Neural cell (in vitro differentiated cells): ENCODE measurements around the gene KIF21B. TPM values are rescaled to one million over a fixed set of nuclear protein-coding genes. Genes with fewer than 3 reads are reported as not detected.

Experiments
- H2AFZ ChIP-seq: fragments of 200-600, 300-800 bp; sonication (generic), shearing (Covaris generic); 2 replicates; pipeline ENCODE4 v1.6.0; 2014; ENCODE audit warnings: low read depth, mild to moderate bottlenecking, antibody characterized with exemption, low read length, moderate library complexity
- H3F3A ChIP-seq: fragments of 200-600 bp; shearing (Covaris generic); 2 replicates; pipeline ENCODE4 v1.6.1; 2016; ENCODE audit warnings: mild to moderate bottlenecking, moderate library complexity, mixed read lengths, antibody characterized with exemption, low read length; ENCODE audit not compliant: insufficient read depth, poor library complexity, severe bottlenecking
- H3K27ac ChIP-seq: fragments of 200-600, 300-800 bp; sonication (generic), shearing (Covaris generic); 2 replicates; pipeline ENCODE4 v1.5.1; 2014; ENCODE audit warnings: mild to moderate bottlenecking, low read length, moderate library complexity
- H3K27me3 ChIP-seq: fragments of 300-800, 200-600 bp; sonication (generic), shearing (Covaris generic); 2 replicates; pipeline ENCODE4 v1.6.0; 2014; ENCODE audit warnings: mild to moderate bottlenecking, low read depth, low read length, moderate library complexity; ENCODE audit not compliant: insufficient read depth
- H3K36me3 ChIP-seq: fragments of 300-800, 200-600 bp; sonication (generic), shearing (Covaris generic); 2 replicates; pipeline ENCODE4 v1.5.1; 2014; ENCODE audit warnings: mild to moderate bottlenecking, antibody characterized with exemption, low read length, moderate library complexity; ENCODE audit not compliant: insufficient read depth
- H3K4me2 ChIP-seq: fragments of 300-800, 200-600 bp; sonication (generic), shearing (Covaris generic); 2 replicates; pipeline ENCODE4 v1.6.0; 2014; ENCODE audit warnings: mild to moderate bottlenecking, low read length
- H3K4me3 ChIP-seq: fragments of 300-800, 200-600 bp; sonication (generic), shearing (Covaris generic); 2 replicates; pipeline ENCODE4 v1.5.1; 2014; ENCODE audit warnings: mild to moderate bottlenecking, low read length, moderate library complexity
- H3K79me2 ChIP-seq: fragments of 200-600 bp; shearing (Covaris generic); replicated peaks from 2 replicates; pipeline ENCODE4 v1.6.0; 2014; ENCODE audit warnings: mild to moderate bottlenecking, low read length, moderate library complexity; ENCODE audit not compliant: insufficient read depth
- H3K9ac ChIP-seq: fragments of 300-800, 200-600 bp; sonication (generic), shearing (Covaris generic); 2 replicates; pipeline ENCODE4 v1.6.1; 2016; ENCODE audit warnings: mild to moderate bottlenecking, low read length, mixed read lengths
- H3K9me2 ChIP-seq: fragments of 200-600 bp; shearing (Covaris generic); 2 replicates; pipeline ENCODE4 v1.6.1; 2016; ENCODE audit warnings: mild to moderate bottlenecking, low read length, mixed read lengths; ENCODE audit not compliant: insufficient read depth
- H3K9me3 ChIP-seq: fragments of 200-600, 300-800 bp; sonication (generic), shearing (Covaris generic); 2 replicates; pipeline ENCODE4 v1.6.1; 2016; ENCODE audit warnings: mild to moderate bottlenecking, mixed run types, low read length, moderate library complexity, mixed read lengths
- H4K20me1 ChIP-seq: fragments of 200-600 bp; shearing (Covaris generic); 2 replicates; pipeline ENCODE4 v1.6.1; 2016; ENCODE audit warnings: mild to moderate bottlenecking, mixed run types; ENCODE audit not compliant: insufficient read depth
- CTCF ChIP-seq: fragments of 450-650 bp; IDR thresholded peaks from 2 replicates; pipeline ENCODE4 v1.5.1; 2014; ENCODE audit warnings: antibody characterized with exemption, mild to moderate bottlenecking, moderate library complexity; ENCODE audit not compliant: poor library complexity, severe bottlenecking
- EP300 ChIP-seq: fragments of 450-650 bp; conservative IDR thresholded peaks from 2 replicates; pipeline ENCODE4 v1.6.1; 2014; ENCODE audit warnings: antibody characterized with exemption, mild to moderate bottlenecking, moderate library complexity; ENCODE audit not compliant: poor library complexity, severe bottlenecking
- EZH2 ChIP-seq: fragments of 200-600, 300-800 bp; shearing (Covaris generic), sonication (generic); IDR thresholded peaks from 2 replicates; pipeline ENCODE4 v1.6.1; 2014; ENCODE audit warnings: antibody characterized with exemption, low read length, borderline replicate concordance, mild to moderate bottlenecking; ENCODE audit not compliant: insufficient read depth, poor library complexity, severe bottlenecking
- MXI1 ChIP-seq: fragments of 450-650 bp; conservative IDR thresholded peaks from 2 replicates; pipeline ENCODE4 v1.6.1; 2014; ENCODE audit warnings: antibody characterized with exemption, mild to moderate bottlenecking; ENCODE audit not compliant: poor library complexity, severe bottlenecking
- POLR2AphosphoS5 ChIP-seq: IDR thresholded peaks from 2 replicates; pipeline ENCODE4 v1.6.1; 2012
- RAD21 ChIP-seq: fragments of 450-650 bp; conservative IDR thresholded peaks from 2 replicates; pipeline ENCODE4 v1.6.1; 2014; ENCODE audit warnings: antibody characterized with exemption, mild to moderate bottlenecking, moderate library complexity
- REST ChIP-seq: IDR thresholded peaks from 2 replicates; pipeline ENCODE4 v1.6.1; 2012; ENCODE audit warnings: borderline replicate concordance
- SMC3 ChIP-seq: fragments of 450-650 bp; conservative IDR thresholded peaks from 2 replicates; pipeline ENCODE4 v1.6.1; 2014; ENCODE audit warnings: antibody characterized with exemption, mild to moderate bottlenecking, moderate library complexity; ENCODE audit not compliant: poor library complexity
- TAF1 ChIP-seq: IDR thresholded peaks from 2 replicates; pipeline ENCODE4 v1.6.1; 2012; ENCODE audit warnings: low read depth
- polyA plus RNA-seq: library from polyadenylated mRNA; depleted of rRNA; stranded (reverse); fragments of >200 nt; gene quantifications from 2 replicates; pipeline ENCODE4 v1.2.3, GENCODE V29; 2014

KIF21B gene
- polyA plus RNA-seq, 1 donor from 2014 or later: 53.7 TPM

- Histone ChIP-seq H3K9me2 (no peaks in the 10 kb centered on the region), H3K4me2 (no peak overlapping the region), H3K27me3 (no peaks in the 10 kb centered on the region), H2AFZ (no peak overlapping the region), H3K9ac (no peak overlapping the region), H3K4me3 (no peak overlapping the region), H3K79me2 (no peaks in the 10 kb centered on the region), H3K36me3 (no peaks in the 10 kb centered on the region), H3K27ac (no peak overlapping the region), H4K20me1 (no peaks in the 10 kb centered on the region), H3F3A (no peaks in the 10 kb centered on the region), H3K9me3 (peaks cover 4% of the 10 kb centered on the region)
- TF ChIP-seq TAF1 (no peak), REST (no peak), RAD21 (no peak), SMC3 (no peak), POLR2AphosphoS5 (no peak), EP300 (no peak), MXI1 (no peak), CTCF (no peak), EZH2 (no peak)
Measured at GRCh38 chr1:200951016-200951415, 72.5 kb downstream of the KIF21B start.

GRCh38 chr1:200949626-200950025 is 73.9 kb downstream of the KIF21B start:
- Histone ChIP-seq H3K4me3 (no peak overlapping the region), H3K27me3 (no peaks in the 10 kb centered on the region), H3K9ac (no peak overlapping the region), H3F3A (no peaks in the 10 kb centered on the region), H3K27ac (no peak overlapping the region), H4K20me1 (no peaks in the 10 kb centered on the region), H3K9me2 (no peaks in the 10 kb centered on the region), H3K4me2 (no peak overlapping the region), H3K36me3 (no peaks in the 10 kb centered on the region), H3K79me2 (no peaks in the 10 kb centered on the region), H3K9me3 (peaks cover 4% of the 10 kb centered on the region), H2AFZ (no peak overlapping the region)
- TF ChIP-seq EP300: no peak
- TF ChIP-seq CTCF: no peak
- no peak for TF ChIP-seq EZH2
